SK-N-SH (cell line): ENCODE measurements around the gene MAD1L1.

Experiments used
- CTCF ChIP-seq: fragments of 200-600 bp; sonication (generic); IDR thresholded peaks from 2 replicates; pipeline ENCODE4 v1.6.1; 2017; ENCODE audit warnings: antibody characterized with exemption, mild to moderate bottlenecking, moderate library complexity
- USF1 ChIP-seq: IDR thresholded peaks from 2 replicates; pipeline ENCODE4 v1.4.0; 2012; ENCODE audit warnings: low read depth, borderline replicate concordance

DNA sequence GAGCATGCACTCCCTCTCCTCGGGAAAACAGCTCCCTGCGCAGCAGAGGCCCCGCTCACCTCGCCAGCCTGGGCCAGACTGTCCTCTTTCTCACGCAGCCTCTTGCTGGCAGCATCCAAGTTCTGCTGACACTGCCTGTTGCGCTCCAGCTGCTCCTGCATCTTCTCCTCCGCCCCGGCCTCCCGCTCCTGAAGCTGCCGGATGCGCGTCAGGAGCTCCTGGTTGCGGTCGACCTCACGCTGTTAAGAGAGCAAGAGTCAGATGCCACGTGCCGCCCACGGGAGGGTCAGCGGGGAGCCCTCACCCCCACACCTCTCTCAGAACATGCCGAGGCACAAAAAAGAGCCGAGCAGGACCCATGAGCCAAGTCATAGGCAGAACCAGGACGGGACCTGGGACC is 10.2 kb downstream of the MAD1L1 start:
- TF ChIP-seq CTCF (no peak), USF1 (no peak)
